Panc1 (cell line): ENCODE measurements around the gene ERC2. TPM values are rescaled to one million over a fixed set of nuclear protein-coding genes. Genes with fewer than 3 reads are reported as not detected.

Experiments
- ATAC-seq: fragments of 200-7000 bp; cut with Tn5 transposase; 2 replicates; pipeline ENCODE4 v1.9.1; 2020; ENCODE audit warnings: mild to moderate bottlenecking, moderate library complexity
- BruUV-seq: library from RNA; stranded (reverse); fragments of 400-500 nt; replicated peaks from 2 replicates; lab custom pipeline; 2021; lab: Mats Ljungman, UMichigan
- CTCF ChIA-PET: fragments of 300-600 bp; sonication (Branson Sonifier 250); formaldehyde crosslinking; loops from one replicate; lab custom pipeline; 2022; ENCODE audit warnings: antibody characterized with exemption; lab: Charles Lee
- POLR2A ChIA-PET: fragments of 300-600 bp; sonication (Branson Sonifier 250); formaldehyde crosslinking; loops from one replicate; lab custom pipeline; 2022; ENCODE audit warnings: antibody characterized with exemption; lab: Charles Lee
- DNase-seq: peaks from one replicate; pipeline ENCODE4 v3.0.0-alpha.2; 2010; ENCODE audit warnings: low read depth, low spot score
- H3K27ac ChIP-seq: 2 replicates; pipeline ENCODE4 v1.5.1; 2011; ENCODE audit warnings: mild to moderate bottlenecking, low read length, inconsistent platforms
- H3K27me3 ChIP-seq: fragments of 200-500 bp; sonication (Bioruptor generic); 2 replicates; pipeline ENCODE4 v1.6.0; 2014; ENCODE audit warnings: low read length, inconsistent platforms; ENCODE audit not compliant: control insufficient read depth, insufficient read depth
- H3K36me3 ChIP-seq: fragments of 200-500 bp; sonication (Bioruptor generic); 2 replicates; pipeline ENCODE4 v1.5.1; 2014; ENCODE audit warnings: inconsistent platforms, mild to moderate bottlenecking, low read length, moderate library complexity; ENCODE audit not compliant: control insufficient read depth, insufficient read depth
- H3K4me1 ChIP-seq: 2 replicates; pipeline ENCODE4 v1.5.1; 2011; ENCODE audit warnings: inconsistent platforms, mild to moderate bottlenecking, low read length, moderate library complexity; ENCODE audit not compliant: control insufficient read depth, insufficient read depth
- H3K4me3 ChIP-seq, 2 experiments: 2 replicates each; pipeline ENCODE4 v1.5.1; 2011 to 2012; ENCODE audit warnings: low read depth in 2 of 2, low read length in 2 of 2, mild to moderate bottlenecking in 2 of 2, inconsistent platforms in 1 of 2, moderate library complexity in 1 of 2
- H3K9me3 ChIP-seq: fragments of 200-500 bp; sonication (Bioruptor generic); 2 replicates; pipeline ENCODE4 v1.5.1; 2014; ENCODE audit warnings: low read depth, mild to moderate bottlenecking, inconsistent platforms, low read length, moderate library complexity; ENCODE audit not compliant: control insufficient read depth, insufficient read depth
- CTCF ChIP-seq: fragments of 450-650 bp; IDR thresholded peaks from 2 replicates; pipeline ENCODE4 v1.5.1; 2017; ENCODE audit warnings: mild to moderate bottlenecking
- POLR2AphosphoS5 ChIP-seq: IDR thresholded peaks from 2 replicates; pipeline ENCODE4 v1.6.1; 2012; ENCODE audit warnings: mild to moderate bottlenecking, low read depth, low read length, moderate library complexity
- REST ChIP-seq, 2 experiments: IDR thresholded peaks; 2 replicates each; pipeline ENCODE4 v1.6.1; 2011 to 2012; ENCODE audit warnings: low read depth in 2 of 2, control low read depth in 1 of 2, low read length in 1 of 2, mild to moderate bottlenecking in 1 of 2, moderate library complexity in 1 of 2; ENCODE audit not compliant: insufficient read depth in 1 of 2
- SIN3A ChIP-seq: IDR thresholded peaks from 2 replicates; pipeline ENCODE4 v1.6.1; 2012; ENCODE audit warnings: low read depth, mild to moderate bottlenecking, low read length, moderate library complexity, borderline replicate concordance; ENCODE audit not compliant: insufficient read depth
- TCF7L2 ChIP-seq: IDR thresholded peaks from 2 replicates; pipeline ENCODE4 v1.6.1; 2011; ENCODE audit warnings: mild to moderate bottlenecking, low read depth, low read length, inconsistent platforms
- in situ Hi-C: cut with HindIII; loops from 2 replicates; pipeline ENCODE4 v1.10.0; 2016; ENCODE audit warnings: low sequenced_read_pairs, low pct_unique_long_range_greater_than_20kb
- intact Hi-C: fragments of 100-400 bp; cut with micrococcal nuclease; formaldehyde crosslinking; loops from one replicate; pipeline ENCODE4 v1.10.0; 2022; ENCODE audit not compliant: unreplicated experiment
- total RNA-seq: library from RNA; stranded (reverse); gene quantifications from one replicate; pipeline ENCODE4 v1.2.1, GENCODE V29; 2021; ENCODE audit not compliant: unreplicated experiment

ERC2 gene
- total RNA-seq, 1 experiment from 2014 or later = 0.33 TPM

- CTCF ChIA-PET = no interaction called here
- BruUV-seq = no TSS peak
- H3K27me3 ChIP-seq = no peaks in the 10 kb centered on the region
- DNase-seq (no peak), ATAC-seq (no peak)
- in situ Hi-C loops (no loop called here), intact Hi-C loops (no loop called here)
- H3K27ac ChIP-seq = no peak overlapping the region
- no peaks in the 10 kb centered on the region for H3K9me3 ChIP-seq
- no peak for TF ChIP-seq TCF7L2
- H3K4me1 ChIP-seq = no peaks in the 10 kb centered on the region
- no peak overlapping the region for H3K4me3 ChIP-seq
- no peaks in the 10 kb centered on the region for H3K36me3 ChIP-seq
- POLR2A ChIA-PET = no interaction called here
Observed at GRCh38 chr3:55701997-55702396, 766.3 kb downstream of the ERC2 start.

DNA sequence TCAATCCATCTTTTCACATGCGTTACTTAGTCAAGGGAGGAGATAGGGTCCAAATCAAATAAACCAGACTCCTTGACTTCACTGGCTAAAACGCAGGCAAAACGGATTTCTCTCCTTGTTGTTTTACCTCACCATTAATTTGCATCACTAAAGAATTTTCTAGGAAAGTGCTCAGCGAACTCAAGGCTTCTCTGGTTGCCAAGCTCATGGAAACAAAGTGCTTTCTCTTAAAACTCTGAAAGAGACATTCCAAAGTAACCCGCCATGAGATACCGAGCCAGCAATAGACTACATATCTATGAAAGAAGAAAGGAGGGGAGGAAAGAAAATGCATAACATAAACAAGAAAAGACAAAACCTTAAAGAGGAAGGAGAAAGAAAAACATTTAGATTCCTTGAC is 769.4 kb downstream of the ERC2 start:
- intact Hi-C loops = no loop called here
- Histone ChIP-seq H3K27me3 (no peaks in the 10 kb centered on the region), H3K9me3 (no peaks in the 10 kb centered on the region), H3K4me3 (no peak overlapping the region), H3K36me3 (no peaks in the 10 kb centered on the region), H3K27ac (no peak overlapping the region), H3K4me1 (no peaks in the 10 kb centered on the region)
- POLR2A ChIA-PET = no interaction called here
- ATAC-seq (no peak), DNase-seq (no peak)
- TF ChIP-seq TCF7L2 (no peak), SIN3A (no peak), CTCF (no peak), POLR2AphosphoS5 (no peak), REST (IDR thresholded peaks at IDR 0.05; ENCODE audit: insufficient read depth in 1 of 2, low read depth in 2 of 2, low read length in 1 of 2) (no peak)
- in situ Hi-C loops = no loop called here
- CTCF ChIA-PET = no interaction called here
- BruUV-seq = no TSS peak

- H3K27ac ChIP-seq = no peak overlapping the region
- TF ChIP-seq REST (IDR thresholded peaks at IDR 0.05; ENCODE audit: insufficient read depth in 1 of 2, low read depth in 2 of 2, low read length in 1 of 2) = no peak
- no peak for TF ChIP-seq SIN3A
- TF ChIP-seq POLR2AphosphoS5 = no peak
- TF ChIP-seq CTCF = no peak
- no peak for TF ChIP-seq TCF7L2
- ATAC-seq = no peak
- H3K27me3 ChIP-seq = no peaks in the 10 kb centered on the region
- no peak for DNase-seq
- no peaks in the 10 kb centered on the region for H3K4me1 ChIP-seq
- H3K36me3 ChIP-seq = no peaks in the 10 kb centered on the region
- no peaks in the 10 kb centered on the region for H3K9me3 ChIP-seq
- in situ Hi-C loops = no loop called here
- no peak overlapping the region for H3K4me3 ChIP-seq
- CTCF ChIA-PET = no interaction called here
- no TSS peak for BruUV-seq
- POLR2A ChIA-PET = no interaction called here
- intact Hi-C loops = no loop called here
Observed at GRCh38 chr3:55697177-55697865, 770.9 kb downstream of the ERC2 start.
